Measurements from ENCODE around the gene FRAT2.

Gene FRAT2

GRCh38 chr10:97323501-97323900, 11.0 kb downstream of the FRAT2 start:
- no peak for DNase-seq

DNA sequence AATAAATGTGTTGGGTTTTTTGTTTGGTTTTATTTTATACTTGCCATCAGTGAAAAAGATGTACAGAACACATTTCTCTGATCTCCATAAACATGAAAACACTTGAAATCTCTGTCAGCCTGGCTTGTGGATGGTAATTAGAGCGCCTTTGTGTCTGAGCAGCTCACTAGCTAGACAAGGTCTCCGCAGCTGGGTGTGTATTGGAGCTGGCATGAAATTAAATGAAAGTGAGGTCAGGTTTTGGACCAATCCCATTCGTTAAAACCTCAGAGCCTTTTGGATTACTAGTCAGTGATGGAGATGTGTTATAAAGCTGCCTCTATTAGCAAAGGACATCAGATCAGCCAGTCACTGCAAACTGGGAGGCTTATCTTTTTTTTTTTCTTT, 12.7 kb downstream of the FRAT2 start:
- DNase-seq: no peak

- peak; percentile 33 for DNase-seq
Measured at GRCh38 chr10:97321032-97321803, 13.3 kb downstream of the FRAT2 start.

DNA sequence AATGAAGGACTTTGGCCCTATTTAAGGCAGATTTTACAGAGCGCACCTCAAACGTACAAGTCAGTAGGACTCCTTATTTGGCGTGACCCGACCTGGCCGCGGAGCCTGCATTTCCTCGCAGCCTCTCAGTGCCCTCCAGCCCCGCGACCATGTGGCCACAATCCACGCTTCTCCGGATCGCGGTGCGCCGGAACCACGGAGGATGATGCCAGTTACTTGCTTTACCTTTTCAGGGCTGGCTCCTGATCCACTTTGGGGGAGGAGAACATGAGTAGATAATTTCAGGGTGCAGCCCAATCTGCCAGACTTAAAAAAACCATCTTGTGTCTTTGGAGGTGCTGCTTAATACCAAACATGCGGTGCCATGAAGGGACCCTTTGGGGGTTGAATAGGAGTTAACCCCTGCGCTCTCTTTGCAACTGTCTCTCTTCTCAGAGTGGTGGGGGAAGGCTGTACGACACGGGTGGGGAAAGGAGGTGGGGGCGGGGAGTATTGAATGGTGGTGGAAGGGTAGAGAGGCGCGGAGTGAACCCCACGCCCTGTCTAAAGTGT, 14.0 kb downstream of the FRAT2 start:
- peak; percentile 40 for DNase-seq

DNA sequence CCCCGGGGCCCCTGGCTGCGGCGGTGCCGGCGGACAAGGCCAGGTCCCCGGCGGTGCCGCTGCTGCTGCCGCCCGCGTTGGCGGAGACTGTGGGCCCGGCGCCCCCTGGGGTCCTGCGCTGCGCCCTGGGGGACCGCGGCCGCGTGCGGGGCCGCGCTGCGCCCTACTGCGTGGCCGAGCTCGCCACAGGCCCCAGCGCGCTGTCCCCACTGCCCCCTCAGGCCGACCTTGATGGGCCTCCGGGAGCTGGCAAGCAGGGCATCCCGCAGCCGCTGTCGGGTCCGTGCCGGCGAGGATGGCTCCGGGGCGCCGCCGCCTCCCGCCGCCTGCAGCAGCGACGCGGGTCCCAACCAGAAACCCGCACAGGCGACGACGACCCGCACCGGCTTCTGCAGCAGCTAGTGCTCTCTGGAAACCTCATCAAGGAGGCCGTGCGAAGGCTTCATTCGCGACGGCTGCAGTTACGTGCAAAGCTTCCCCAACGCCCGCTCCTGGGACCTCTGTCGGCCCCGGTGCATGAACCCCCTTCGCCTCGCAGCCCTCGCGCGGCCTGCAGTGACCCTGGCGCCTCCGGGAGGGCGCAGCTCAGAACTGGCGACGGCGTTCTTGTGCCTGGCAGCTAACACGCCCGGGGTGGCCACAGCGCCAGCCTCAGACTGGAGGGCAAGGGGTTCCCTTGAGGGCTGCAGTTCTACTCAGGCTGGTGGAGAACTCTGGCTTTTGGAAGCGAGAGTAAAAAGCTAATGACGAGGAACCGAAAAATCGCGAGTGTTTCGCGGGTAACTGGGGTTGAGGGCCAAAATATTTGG, 14.7 kb downstream of the FRAT2 start:
- DNase-seq: peak; percentile 70

DNA sequence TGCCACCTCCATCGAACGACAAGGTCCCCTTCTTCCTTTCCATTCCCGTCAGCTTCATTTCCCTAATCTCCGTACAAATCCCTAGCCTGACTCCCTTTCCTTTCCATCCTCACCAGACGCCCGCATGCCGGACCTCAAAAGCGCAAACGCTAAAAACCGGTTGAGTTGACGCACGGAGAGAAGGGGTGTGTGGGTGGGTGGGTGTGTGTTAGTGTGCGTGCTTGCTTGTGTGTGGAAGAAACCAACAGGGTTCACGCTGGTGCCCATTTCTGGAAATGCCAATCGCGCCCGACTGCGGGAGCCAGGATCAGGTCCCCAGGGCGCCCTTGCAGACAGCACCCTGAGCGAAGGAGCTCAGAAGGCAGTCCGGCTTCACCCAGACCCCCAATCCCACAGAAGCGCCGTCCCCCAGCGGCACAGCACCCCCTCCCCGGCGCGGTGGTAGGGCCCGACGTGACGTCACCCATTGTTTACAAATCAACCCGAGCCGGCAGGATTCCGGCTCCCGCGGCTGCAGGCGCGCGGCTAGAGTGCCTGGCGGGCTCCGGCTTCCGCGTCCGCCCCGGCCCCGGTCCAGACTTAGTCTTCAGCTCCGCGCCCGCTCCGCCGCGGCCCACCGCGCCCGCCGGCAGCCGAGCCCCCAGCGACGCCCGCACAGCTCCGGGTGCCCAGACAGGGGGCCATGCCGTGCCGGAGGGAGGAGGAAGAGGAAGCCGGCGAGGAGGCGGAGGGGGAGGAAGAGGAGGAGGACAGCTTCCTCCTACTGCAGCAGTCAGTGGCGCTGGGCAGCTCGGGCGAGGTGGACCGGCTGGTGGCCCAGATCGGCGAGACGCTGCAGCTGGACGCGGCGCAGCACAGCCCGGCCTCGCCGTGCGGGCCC, 15.5 kb downstream of the FRAT2 start, which contains the start of gene FRAT1:
Gene FRAT1 (plus strand): TSS at position 500 of the 880 bp plus-strand sequence. CDS start 183 bp downstream, at position 683.
- DNase-seq: peak; percentile 95

GRCh38 chr10:97314671-97315070, 19.9 kb downstream of the FRAT2 start:
- DNase-seq: no peak

- no peak for DNase-seq
Measured at GRCh38 chr10:97312897-97313296, 21.6 kb downstream of the FRAT2 start.

DNA sequence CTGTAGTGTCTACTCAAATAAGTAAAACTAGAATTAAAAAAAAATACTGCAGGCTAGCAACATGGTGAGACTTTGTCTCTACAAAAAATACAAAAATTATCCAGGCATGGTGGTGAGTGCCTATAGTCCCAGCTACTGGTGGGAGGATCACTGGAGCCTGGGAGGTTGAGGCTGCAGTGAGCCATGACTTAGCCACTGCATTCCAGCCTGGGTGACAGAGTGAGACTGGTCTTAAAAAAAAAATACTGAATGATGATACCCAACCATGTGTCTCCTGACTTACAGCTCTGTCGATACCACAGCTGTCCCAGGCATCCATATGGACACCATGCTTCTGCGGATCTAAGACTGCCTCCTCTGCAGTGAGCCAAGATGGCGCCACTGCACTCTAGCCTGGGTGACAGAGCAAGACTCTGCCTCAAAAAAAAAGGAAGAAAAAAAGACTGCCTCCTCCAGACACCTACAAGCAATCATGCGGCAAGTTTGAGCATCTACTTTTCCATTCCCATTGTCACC, 23.4 kb downstream of the FRAT2 start:
- no peak for DNase-seq

GRCh38 chr10:97307866-97308780, 26.4 kb downstream of the FRAT2 start:
- no peak for DNase-seq

DNA sequence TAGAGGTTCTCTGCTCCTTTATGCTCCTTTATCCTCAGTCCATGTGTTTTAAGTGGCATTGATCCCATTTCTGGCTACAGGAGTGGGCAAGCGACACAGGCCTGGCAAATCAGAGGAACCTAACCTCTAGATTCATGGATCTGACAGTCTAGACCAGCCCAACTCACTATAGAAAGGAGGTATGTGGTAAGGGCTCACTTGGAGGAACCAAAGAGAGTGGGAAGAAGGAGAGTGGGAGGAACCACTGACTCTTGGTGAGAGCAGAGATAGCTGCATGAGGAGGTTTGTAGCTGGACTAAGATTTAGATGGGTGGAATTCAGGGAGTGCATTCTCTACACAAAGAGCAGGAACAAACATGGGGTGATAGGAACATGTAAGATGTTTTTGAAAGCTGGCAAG, 27.1 kb downstream of the FRAT2 start:
- DNase-seq: no peak

DNA sequence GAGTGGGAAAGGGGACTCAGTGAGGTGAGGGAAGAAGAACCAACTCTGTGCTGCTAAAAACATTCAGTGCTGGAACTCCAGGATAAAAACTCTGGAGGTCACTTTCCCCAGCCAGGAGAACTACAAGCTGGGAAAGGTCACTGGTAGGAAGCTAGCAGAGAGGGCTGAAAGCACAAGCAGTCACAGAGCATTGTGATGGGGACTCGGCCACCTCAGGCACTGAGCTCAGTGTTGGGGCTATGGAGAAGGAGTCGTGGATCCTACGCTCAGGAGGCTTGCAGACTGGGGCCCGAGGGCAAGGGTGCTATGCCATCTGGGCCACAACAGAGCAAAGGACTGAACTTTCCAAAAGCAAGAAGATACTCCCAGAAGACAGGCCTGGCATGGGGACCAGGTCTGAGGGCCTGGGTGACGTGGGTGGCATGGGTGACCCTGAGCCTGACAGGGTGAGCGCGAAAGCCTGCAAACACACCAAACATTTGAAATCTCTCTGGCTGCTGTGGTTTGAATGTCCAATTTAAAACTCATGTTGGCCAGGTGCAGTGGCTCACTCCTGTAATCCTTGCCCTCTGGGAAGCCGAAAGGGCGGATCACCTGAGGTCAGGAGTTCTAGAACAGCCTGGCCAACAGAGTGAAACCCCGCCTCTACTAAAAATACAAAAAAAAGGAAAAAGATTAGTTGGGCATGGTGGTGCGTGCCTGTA, 32.3 kb downstream of the FRAT2 start:
- DNase-seq: no peak

DNA sequence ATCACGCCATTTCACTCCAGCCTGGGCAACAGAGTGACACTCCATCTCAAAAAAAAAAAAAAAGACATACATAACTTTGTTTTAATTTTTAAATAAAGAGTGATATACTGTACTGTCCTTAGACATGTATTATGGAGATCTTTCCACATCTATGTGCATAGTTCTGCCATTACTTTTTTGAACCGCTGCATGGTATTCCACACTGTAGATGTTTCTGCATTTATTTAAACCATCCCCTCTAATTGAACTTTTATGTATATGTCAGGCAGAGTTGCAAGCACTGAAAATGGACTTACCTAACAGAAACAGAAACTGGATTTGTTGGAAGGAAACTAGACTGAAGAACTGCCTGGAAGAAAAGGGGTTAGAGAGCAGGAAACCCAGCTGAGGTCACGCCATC, 33.5 kb downstream of the FRAT2 start:
- DNase-seq: no peak

DNA sequence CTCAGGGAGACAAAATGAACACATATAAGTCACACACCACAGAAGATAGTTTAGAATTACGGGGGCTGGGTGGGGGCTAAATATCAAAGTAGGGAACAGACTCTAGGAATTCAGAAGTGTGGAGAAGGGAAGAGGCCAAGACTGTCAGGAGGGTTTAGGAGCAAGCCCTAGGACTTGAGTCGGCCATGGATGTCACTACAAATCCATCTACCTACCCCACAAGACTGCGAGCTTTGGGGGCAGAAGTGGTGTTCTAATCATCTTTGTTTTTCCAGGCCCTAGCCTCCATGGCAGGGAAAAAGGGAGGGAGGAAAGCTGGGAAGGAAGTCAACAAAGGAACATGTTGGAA, 36.3 kb downstream of the FRAT2 start:
- DNase-seq: no peak

- DNase-seq: no peak
Measured at GRCh38 chr10:97297556-97298222, 36.8 kb downstream of the FRAT2 start.

DNA sequence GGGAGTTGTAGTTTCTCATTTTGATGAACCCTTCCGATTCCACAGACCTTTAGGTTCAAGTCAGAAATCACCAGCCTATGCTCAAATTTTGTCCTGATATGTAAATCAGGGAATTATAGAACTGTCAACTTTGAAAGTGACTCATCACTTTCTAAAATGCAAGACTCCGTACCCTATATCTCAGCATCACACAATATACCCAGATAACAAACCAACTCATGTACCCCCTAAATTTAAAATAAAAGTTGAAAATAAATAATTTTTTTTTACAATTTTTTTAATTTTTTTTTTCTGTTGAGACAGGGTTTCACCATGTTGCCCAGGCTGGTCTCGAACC, 41.7 kb downstream of the FRAT2 start:
- no peak for DNase-seq

DNA sequence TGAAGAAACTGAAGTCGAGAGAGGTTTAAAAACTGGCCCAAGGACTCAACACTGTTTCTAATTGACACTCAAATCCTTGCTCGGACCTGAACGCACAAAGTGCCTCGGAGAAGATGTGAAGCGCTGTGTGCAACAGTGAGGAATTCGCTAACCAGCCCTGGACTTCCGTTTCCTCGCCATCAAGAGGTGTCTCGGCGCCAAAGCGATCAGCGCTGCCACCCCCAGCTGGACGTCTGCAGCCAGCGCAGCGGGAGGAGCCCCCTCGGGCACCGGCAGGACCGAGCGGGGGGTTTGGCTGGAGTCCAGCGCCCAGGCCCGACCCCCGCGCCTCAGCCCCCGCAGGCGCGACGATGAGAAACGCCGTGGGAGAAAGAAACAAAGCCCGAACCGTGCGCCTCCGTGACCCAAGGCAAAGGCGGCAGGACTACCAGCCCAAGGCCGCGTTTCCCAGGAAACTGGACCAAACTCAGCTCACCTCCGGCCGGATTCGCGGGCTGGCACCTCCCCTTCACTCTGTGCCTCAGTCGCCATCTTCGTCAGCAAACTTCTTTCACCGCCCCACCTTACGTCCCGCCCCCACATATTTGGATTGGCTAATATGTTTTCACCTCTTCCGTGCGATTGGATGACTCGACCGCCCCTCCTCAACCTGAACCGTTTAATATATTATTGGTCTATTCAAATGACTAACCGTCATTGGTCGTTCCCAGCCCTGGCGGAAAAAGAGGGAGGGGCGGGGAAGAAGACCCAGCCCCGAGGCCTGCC, 42.2 kb downstream of the FRAT2 start, which contains the start of gene ARHGAP19:
Gene ARHGAP19 (minus strand): TSS at position 541 of the 765 bp plus-strand sequence. CDS start 10 bp downstream, at position 531.
- peak; percentile 95 for DNase-seq

- DNase-seq: no peak
Measured at GRCh38 chr10:97291357-97292096, 43.0 kb downstream of the FRAT2 start.
